K562 treated with DMSO at 1 percent for 12 hours (cell line): ENCODE data around the gene URGCP. TPM values are rescaled to one million over a fixed set of nuclear protein-coding genes. Genes with fewer than 3 reads are reported as not detected.

Source experiments
- total RNA-seq: library from RNA; unstranded; fragments of 300-600 nt; gene quantifications from 2 replicates; pipeline ENCODE4 v1.2.3, GENCODE V29; 2022; ENCODE audit not compliant: insufficient read depth

Gene URGCP, protein sequence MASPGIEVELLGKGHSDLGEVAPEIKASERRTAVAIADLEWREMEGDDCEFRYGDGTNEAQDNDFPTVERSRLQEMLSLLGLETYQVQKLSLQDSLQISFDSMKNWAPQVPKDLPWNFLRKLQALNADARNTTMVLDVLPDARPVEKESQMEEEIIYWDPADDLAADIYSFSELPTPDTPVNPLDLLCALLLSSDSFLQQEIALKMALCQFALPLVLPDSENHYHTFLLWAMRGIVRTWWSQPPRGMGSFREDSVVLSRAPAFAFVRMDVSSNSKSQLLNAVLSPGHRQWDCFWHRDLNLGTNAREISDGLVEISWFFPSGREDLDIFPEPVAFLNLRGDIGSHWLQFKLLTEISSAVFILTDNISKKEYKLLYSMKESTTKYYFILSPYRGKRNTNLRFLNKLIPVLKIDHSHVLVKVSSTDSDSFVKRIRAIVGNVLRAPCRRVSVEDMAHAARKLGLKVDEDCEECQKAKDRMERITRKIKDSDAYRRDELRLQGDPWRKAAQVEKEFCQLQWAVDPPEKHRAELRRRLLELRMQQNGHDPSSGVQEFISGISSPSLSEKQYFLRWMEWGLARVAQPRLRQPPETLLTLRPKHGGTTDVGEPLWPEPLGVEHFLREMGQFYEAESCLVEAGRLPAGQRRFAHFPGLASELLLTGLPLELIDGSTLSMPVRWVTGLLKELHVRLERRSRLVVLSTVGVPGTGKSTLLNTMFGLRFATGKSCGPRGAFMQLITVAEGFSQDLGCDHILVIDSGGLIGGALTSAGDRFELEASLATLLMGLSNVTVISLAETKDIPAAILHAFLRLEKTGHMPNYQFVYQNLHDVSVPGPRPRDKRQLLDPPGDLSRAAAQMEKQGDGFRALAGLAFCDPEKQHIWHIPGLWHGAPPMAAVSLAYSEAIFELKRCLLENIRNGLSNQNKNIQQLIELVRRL
- total RNA-seq = 10.5 and 25.6 TPM in 2 replicates

DNA sequence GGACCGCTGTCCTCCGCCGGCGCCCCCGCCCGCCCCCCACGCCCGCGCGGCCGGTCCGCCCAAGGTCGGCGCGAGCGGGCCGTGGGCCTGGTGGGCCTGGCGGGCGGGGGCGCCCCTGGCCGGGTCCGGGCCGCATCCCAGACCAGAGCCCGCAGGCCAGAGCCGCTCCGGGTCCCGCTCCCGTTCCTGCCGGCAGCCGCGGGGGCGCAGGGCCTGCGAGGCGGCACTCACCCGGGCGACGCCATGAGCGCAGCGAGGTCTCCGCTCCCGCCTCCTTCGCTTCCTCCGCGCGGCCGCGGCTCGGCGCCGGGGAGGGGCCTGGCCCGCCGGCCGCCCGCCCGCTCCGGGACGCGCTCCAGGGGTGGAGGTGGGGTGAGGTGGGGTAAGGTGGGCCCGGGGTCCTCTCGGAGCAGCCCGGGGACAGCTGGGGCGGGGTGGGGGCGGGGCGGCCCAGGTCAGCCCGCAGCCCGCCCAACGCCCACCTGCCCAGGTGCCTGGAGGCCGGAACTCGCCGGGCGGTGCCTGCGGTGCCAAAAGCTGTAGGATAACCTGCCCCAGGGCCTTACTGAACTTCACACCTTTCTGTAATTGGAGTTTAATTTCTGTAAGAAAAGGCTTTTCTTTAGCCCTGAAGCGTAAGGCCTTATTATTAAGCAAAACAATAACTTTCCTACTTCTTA lies at the start of gene URGCP:
Gene URGCP, minus strand, starts transcription at position 266 of the 680 bp plus-strand sequence. Its CDS starts 21 bp downstream, at position 245.

DNA sequence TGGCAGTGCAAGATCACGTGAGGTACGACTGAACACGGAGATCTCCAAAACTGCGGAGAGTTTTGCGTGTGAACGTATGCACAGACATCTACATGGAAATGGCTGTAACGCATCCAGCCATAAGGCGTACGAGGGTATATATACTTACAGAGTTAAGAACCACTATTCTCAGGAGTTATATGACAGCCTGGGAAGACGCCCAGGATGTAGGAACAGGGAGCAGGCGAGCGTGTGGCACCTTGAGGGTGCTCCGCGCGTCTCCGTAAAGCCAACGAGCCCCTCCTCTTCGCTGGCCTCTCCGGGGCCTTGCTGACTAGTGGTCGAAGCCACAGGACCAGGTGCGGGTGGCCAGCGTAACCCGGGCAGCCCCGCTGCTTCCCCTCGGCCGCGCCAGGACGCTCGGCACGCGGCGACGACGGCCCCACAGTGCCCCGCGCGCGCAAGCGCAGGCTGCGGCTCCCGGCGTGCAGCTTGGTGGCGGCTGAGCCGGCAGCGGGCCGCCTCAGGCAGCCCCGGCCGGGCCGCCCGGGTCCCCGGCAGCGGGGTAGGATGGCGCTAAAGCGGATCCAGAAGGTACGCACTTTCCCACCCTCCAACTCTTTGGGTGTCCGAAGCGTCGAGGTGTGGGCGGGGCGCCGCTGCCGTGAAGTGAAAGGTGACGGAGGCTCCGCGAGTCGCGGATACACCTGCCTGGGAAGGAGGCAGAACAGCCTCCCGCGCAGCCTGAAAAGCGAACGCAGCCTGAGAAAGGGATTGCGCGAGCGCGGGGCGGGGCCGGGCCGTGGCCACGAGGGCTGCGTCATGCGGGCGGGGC lies 19.8 kb upstream of the URGCP start, which contains the start of gene UBE2D4:
Gene UBE2D4, plus strand, starts transcription at position 453 of the 814 bp plus-strand sequence. Its CDS starts 97 bp downstream, at position 550.

DNA sequence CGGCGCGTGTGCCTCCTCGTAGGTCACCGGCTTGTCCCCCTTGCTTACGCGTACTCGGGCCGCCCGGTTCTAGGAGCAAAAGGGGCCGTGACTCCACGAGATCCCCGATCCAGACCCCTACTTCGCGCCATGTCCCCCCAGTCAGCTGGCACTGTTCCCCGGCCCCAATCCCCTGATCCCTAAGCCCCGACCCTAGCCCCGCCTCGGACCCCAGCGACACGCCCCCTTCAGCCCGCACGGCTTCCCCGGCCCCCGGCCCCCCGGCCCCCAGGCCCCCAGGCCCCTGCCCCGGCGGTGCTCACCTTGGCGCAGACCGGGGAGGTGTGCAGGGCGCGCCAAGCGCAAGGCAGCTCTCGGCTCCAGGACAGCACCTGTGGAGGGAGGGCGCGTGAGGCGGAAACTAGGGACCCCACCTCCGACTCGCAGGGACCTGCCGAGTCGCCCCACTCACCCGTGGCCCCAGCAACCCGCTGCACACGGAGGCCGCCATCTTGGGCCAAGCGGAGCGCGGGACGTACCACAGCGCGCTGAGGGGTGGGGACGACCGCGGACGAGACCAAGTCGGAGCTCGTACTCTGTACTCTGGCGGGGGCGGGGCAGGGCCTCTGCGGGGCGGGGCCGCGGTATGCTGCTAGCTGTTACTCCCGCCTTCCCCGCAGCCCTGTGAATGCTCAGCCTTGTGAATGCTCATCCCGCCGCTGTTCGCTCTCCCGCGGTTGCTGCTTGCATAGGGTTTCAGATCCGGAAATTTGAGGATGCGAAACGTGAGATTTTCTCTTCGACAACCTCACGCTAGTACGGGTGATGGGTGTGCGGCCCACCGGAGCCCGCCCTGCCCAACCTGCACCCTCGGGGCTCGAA lies 37.2 kb downstream of the URGCP start, which contains the start of gene MRPS24:
Gene MRPS24, minus strand, starts transcription at position 512 of the 861 bp plus-strand sequence. Its CDS starts 22 bp downstream, at position 490.

Other genes with a start within 250 kb of the URGCP start
- gene COA1, start 177.1 kb downstream of the URGCP start, total RNA-seq = 127 and 131 TPM in 2 replicates
- gene BLVRA, start 147.9 kb downstream of the URGCP start, total RNA-seq = 128 and 137 TPM in 2 replicates
- gene MRPS24, start 37.1 kb downstream of the URGCP start, total RNA-seq = 231 and 338 TPM in 2 replicates
- gene UBE2D4, start 19.8 kb upstream of the URGCP start, total RNA-seq = 7.4 and 19.1 TPM in 2 replicates
- gene SPDYE1, start 91.3 kb upstream of the URGCP start, total RNA-seq = not detected in 2 replicates
- 34.3 and 36.8 TPM in 2 replicates for gene DBNL, start 138.1 kb upstream of the URGCP start, total RNA-seq
- not detected in 2 replicates for gene PGAM2, start 159.0 kb upstream of the URGCP start, total RNA-seq
- 6.2 and 14.9 TPM in 2 replicates for gene POLM, start 175.9 kb upstream of the URGCP start, total RNA-seq
- 0.21 TPM in 1 of 2 replicates, not detected in the other for gene AEBP1, start 197.7 kb upstream of the URGCP start, total RNA-seq
- gene POLD2, start 217.0 kb upstream of the URGCP start, total RNA-seq = 109 and 120 TPM in 2 replicates
- gene MYL7, start 234.7 kb upstream of the URGCP start, total RNA-seq = not detected in 2 replicates